GM10248 (cell line): Measurements from ENCODE around the gene FMNL2.

Source experiments
- CTCF ChIA-PET: fragments of 300-600 bp; sonication (Branson Sonifier 250); formaldehyde crosslinking; extraction: SDS; loops from one replicate; lab custom pipeline; 2021; ENCODE audit warnings: antibody characterized with exemption; lab: Yijun Ruan, JAX
- POLR2A ChIA-PET: fragments of 350-650 bp; sonication (Branson Sonifier 250); formaldehyde crosslinking; extraction: SDS; loops from one replicate; lab custom pipeline; 2020; ENCODE audit warnings: antibody characterized with exemption; lab: Yijun Ruan, JAX
- DNase-seq: peaks from one replicate; pipeline ENCODE4 v3.0.0; 2012; ENCODE audit errors: extremely low spot score
- CTCF ChIP-seq: IDR thresholded peaks from 2 replicates; pipeline ENCODE4 v1.5.1; 2012; ENCODE audit warnings: mild to moderate bottlenecking, low read depth; ENCODE audit errors: extremely low read depth, missing control alignments, control extremely low read depth

FMNL2 gene

DNA sequence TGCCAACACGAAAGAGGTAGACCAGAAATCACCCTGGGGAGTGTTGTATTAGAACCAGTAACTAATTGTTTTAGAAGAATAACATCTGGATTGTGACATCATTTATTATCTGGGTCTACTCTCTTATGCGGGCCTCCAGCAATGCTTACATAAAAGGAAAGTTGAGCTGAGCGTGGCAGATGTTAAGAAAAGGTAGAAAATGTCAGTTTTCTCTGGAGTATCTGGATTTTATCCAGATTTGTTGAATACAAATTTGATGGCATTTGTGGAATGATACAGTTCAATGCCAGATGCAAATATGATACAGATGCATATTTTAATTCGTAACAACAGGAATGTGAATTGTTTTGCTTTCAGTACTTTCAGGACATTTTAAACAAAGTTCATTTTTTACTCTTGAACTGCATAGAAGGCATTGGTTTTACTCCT is 292.0 kb downstream of the FMNL2 start:
- POLR2A ChIA-PET: no interaction called here
- DNase-seq: no peak
- no peak for TF ChIP-seq CTCF
- CTCF ChIA-PET: interaction anchor here (1.0 to 6.1 kb wide), 10 partner anchors 9 to 451 kb away, joined by 3 to 45 read pairs (median 8); partner anchors contain the start of gene STAM2

DNA sequence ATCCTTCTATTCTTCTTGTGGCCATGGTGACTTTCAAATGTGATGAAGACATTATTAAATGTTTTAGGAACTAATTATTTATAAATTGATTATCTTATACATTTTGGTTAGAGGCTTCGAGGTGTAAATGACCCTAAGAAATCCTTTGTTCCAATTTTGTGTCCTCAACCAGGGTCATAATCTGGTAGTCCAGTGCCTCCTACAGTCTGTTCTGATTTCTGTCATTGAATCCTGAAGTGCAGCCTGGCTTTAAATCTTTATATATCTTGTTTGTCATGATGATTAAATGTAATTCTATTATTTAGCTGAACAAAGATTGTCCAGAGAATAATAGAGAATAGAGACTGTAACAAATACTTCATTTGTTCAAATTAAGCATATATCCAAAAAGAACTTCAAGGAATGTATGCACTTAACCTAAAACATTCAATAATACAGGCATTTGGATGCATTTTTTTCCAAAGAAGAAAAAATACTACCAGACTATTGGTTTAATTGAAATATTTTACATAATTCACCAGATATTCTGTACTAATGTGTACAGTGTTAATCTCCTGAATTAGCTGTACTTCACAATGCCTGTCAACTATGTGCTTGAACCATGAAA is 292.5 kb downstream of the FMNL2 start:
- peak; percentile 27 for DNase-seq
- peak; percentile 59 for TF ChIP-seq CTCF
- ChIA-PET CTCF (interaction anchor here (0.9 to 6.1 kb wide), 13 partner anchors 8 to 589 kb away, joined by 3 to 45 read pairs (median 5); partner anchors contain the start of gene STAM2), POLR2A (no interaction called here)

DNA sequence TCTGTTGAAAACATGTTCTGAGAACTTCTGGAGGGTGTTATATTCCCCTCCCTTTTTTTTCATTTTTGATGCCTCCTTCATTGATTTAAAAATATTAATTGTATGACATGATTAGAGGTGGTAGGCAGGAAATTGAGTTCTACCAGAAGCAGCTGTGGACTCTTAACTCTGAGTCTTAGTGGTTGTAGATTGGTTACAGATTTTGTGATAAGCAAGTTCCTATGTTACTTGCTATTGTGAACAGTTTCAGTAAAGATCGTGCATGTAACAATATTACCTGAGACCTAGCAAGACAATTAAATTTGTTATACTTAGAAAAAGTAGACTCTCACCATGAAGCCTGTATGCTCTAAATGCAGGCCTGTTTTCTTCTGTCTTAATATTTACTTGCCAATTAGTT is 294.2 kb downstream of the FMNL2 start:
- no peak for TF ChIP-seq CTCF
- no peak for DNase-seq
- CTCF ChIA-PET: interaction anchor here (1.2 to 2.3 kb wide), 2 partner anchors 10 to 453 kb away, joined by 3 to 18 read pairs; partner anchors contain the start of gene STAM2
- POLR2A ChIA-PET: no interaction called here

GRCh38 chr2:152630466-152630865 is 295.5 kb downstream of the FMNL2 start:
- ChIA-PET POLR2A (no interaction called here), CTCF (interaction anchor here (0.9 to 1.6 kb wide), 2 partner anchors 50 to 454 kb away, joined by 3 to 4 read pairs; no protein-coding TSS in a partner anchor)
- DNase-seq: no peak
- TF ChIP-seq CTCF: no peak

DNA sequence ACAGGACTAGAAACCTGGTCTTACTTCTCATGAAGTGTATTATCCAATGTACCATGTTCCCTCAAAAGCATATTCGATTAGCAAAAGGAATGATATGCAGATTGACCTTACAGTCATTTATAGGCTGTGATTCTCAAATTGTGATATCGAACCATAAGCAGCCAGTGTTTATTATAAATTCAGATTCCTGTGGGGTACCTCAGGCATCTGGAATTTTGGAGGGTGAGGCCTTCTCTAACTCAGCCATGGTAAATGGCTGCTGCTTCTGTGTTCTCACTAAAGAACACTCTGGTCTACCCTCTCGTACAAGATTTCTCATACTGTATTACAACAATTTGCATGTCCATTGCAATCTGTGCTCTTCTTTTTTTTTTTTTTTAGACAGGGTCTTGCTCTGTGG is 297.8 kb downstream of the FMNL2 start:
- ChIA-PET CTCF (interaction anchor here (1.5 to 5.7 kb wide), 4 partner anchors 15 to 457 kb away, joined by 3 to 60 read pairs (median 9); partner anchors contain the start of gene STAM2), POLR2A (no interaction called here)
- no peak for TF ChIP-seq CTCF
- no peak for DNase-seq

- ChIA-PET POLR2A (interaction anchor here (1.4 kb wide), 1 partner anchor 460 kb away, joined by 4 read pairs; the partner anchor contains the start of gene STAM2), CTCF (interaction anchor here (0.6 to 5.7 kb wide), 73 partner anchors 10 to 603 kb away, joined by 3 to 65 read pairs (median 4); partner anchors contain the start of gene STAM2)
- DNase-seq: peak; percentile 58
- peak; percentile 76 for TF ChIP-seq CTCF
These were observed 300.8 kb downstream of the FMNL2 start for GRCh38 chr2:152635635-152636298.
